GM18951 (cell line): ENCODE data around the gene CRP.
"Not testable (repeated sequence)": the region's sequence is repeated elsewhere in the genome, so short reads cannot be mapped to it uniquely, and the experiment has no call there.

Source experiments
- POLR2A ChIP-seq: IDR thresholded peaks from 4 replicates; pipeline ENCODE4 v1.6.1; 2011; ENCODE audit warnings: mild to moderate bottlenecking; ENCODE audit not compliant: insufficient read length, insufficient read depth; ENCODE audit errors: extremely low read depth
- in situ Hi-C: fragments of 300-500 bp; cut with MboI; formaldehyde crosslinking; loops from one replicate; pipeline ENCODE4 v1.12.0; 2022; ENCODE audit warnings: low sequenced_read_pairs, mixed read lengths, inconsistent platforms; ENCODE audit not compliant: unreplicated experiment

Gene CRP

DNA sequence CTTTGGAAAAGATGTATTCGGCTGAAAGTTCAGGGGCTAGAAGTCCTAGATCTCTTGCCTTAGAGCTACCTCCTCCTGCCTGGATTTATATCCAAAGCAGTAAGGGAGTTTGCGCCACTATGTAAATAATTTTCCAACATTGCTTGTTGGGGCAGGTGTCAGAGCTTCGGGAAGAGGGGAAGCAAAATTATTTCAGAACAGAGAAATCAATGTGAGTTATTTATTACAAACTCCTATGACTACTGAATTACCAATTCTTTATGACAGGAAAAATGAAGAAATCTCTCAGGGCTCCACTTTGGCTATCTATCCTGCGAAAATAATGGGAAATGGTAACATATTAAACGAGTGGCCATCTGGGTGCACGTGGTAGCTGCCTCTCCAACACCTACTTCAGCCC lies at the start of gene CRP:
Gene CRP, minus strand, starts transcription at position 61 of the 400 bp plus-strand sequence. CDS start 104 bp downstream, outside the sequence.
- in situ Hi-C loops, result no loop called here
- TF ChIP-seq POLR2A, result no peak

DNA sequence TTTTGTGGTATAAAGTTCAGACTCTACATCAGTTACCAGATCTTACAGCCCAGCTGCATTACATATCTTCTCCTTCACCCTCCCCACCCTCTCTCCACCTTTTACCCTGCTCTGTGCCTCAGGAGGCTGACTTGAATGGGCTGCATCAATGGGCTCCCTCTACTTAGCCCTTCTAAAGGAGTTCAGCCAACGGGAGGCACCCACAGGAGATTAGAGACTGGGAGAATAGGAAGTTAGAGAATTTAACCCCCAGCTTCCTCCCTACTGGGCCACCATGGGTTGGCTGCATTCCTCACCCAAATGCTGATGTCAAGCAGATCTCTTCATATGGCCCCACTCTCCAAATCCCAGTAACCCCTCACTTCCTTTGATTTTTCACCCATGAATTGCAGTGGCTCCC lies 49.3 kb upstream of the CRP start:
- TF ChIP-seq POLR2A, result no peak
- in situ Hi-C loops, result no loop called here

GRCh38 chr1:159756397-159756796 lies 42.0 kb upstream of the CRP start:
- in situ Hi-C loops, result no loop called here
- no peak for TF ChIP-seq POLR2A

GRCh38 chr1:159755451-159756007 lies 41.1 kb upstream of the CRP start:
- in situ Hi-C loops, result no loop called here
- no peak for TF ChIP-seq POLR2A

- in situ Hi-C loops, result no loop called here
These were observed 39.0 kb upstream of the CRP start for GRCh38 chr1:159753386-159753785.

GRCh38 chr1:159752135-159752580 lies 37.8 kb upstream of the CRP start:
- no peak for TF ChIP-seq POLR2A
- in situ Hi-C loops, result no loop called here

More at GRCh38 chr1:159753386-159753785, 39.0 kb upstream of the CRP start:
- no peak for TF ChIP-seq POLR2A

DNA sequence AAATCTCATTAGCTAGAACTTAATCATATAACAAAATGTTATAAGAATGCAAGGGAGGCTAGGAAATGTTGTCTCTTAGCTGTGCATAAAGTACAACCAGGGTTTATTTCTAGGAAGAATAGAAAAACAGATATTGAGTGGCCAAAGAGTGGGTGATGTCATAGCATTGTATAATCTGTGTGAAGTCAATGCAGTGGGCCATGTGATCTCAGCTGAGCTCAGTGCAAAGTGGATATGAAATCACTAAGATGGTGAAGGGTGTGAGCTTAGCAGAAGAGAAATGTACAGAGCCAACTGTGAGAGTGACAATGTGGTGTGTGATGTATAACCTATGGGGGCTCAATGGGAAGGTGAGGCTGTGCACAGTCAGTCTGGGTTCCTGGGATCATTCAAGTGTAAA lies 36.6 kb upstream of the CRP start:
- in situ Hi-C loops, result no loop called here
- no peak for TF ChIP-seq POLR2A

DNA sequence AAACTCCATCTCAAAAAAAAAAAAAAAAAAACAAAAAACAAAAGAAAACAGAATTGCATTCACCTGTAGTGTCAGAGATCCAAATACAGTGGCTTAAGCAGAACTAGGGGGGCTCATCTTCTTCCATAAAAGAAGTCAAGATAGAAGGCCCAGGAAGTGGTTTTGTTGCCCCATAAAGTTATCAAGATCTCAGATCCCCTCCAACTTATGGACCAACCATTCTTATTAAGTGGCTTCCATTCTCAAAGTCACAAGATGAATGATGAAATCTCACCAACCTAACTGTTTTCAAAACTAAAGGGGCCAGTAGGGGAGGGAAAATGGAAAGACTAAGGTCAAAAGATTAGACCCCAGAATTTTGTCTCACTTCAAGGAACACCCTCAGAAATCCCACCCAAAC lies 36.2 kb upstream of the CRP start:
- in situ Hi-C loops, result no loop called here

GRCh38 chr1:159749630-159750029 lies 35.2 kb upstream of the CRP start:
- in situ Hi-C loops, result no loop called here
- TF ChIP-seq POLR2A, result no peak

More for the DNA sequence above, 36.2 kb upstream of the CRP start:
- no peak for TF ChIP-seq POLR2A

- in situ Hi-C loops, result no loop called here
- no peak for TF ChIP-seq POLR2A
These were observed 34.0 kb upstream of the CRP start for GRCh38 chr1:159748370-159748769.

- TF ChIP-seq POLR2A, result no peak
- in situ Hi-C loops, result no loop called here
These were observed 32.3 kb upstream of the CRP start for GRCh38 chr1:159746666-159747065.

DNA sequence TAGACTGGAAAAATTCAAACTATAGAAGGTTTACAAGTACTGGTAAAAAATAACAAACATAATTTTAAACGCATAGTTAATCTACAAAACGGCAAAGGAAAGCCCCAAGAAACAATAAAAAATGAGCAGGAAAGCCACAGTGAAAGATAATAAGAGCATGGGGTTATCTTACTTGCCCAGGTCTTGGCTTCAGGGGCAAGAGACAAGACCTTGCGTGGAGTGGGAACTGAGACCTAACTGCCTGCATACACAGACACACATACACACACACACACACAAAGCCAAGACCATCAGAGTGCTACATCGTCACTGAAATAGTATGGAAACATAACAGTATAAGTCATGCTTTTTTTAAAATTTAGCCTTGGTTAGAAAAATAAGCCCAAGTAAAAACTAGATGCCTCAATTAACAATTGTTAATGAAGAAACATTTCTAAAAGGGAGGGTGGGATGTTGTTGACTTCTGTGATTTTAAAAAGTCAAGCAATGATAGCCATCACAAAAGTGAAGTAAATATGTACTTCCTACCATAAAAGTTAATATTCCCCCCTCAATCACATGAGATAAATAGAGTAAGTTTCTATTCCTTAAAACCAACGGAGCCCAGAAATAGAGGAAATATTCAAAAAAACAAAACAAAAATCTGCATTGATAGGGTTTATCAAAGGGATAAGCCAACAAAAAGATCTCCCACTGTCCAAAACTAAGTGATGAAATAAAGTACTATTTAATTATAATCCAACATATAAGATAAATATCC lies 29.4 kb upstream of the CRP start:
- in situ Hi-C loops, result no loop called here
- TF ChIP-seq POLR2A, result no peak

GRCh38 chr1:159737238-159737916 lies 23.0 kb upstream of the CRP start:
- in situ Hi-C loops, result no loop called here
- no peak for TF ChIP-seq POLR2A

DNA sequence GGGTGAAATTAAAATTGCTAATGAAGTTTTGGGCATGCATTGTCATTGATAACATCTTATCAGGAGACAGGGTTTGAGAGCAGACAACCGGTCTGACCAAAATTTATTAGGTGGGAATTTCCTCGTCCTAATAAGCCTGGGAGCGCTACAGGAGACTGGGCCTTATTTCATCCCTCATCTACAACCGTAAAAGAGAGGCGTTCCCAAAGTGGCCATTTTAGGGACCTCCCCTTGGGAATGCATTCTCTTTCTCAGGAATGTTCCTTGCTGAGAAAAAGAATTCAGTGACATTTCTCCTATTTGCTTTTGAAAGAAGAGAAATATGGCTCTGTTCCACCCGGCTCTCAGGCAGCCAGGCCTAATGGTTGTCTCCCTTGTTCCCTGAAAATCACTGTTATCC lies 8.8 kb upstream of the CRP start:
- in situ Hi-C loops, result not testable (repeated sequence)
